ENCODE results near the gene ANXA11. TPM values are rescaled to one million over a fixed set of nuclear protein-coding genes. Genes with fewer than 3 reads are reported as not detected.
A peak's percentile ranks its signal among the peaks of the same experiment; 100 is the strongest.

The ANXA11 gene
- total RNA-seq, 1 experiment from 2014 or later = 68.1 TPM

GRCh38 chr10:80197972-80198916, 7.1 kb downstream of the ANXA11 start:
- Mint-ChIP-seq H3K4me1 (peaks cover 39 to 41% of the 10 kb centered on the region in 2 experiments), H3K27me3 (ENCODE audit: low read depth) (no peaks in the 10 kb centered on the region), H3K4me3 (no peak overlapping the region), H3K36me3 (ENCODE audit: insufficient read depth in 1 of 3, low read depth in 3 of 3) (no peaks in the 10 kb centered on the region; a peak in 3 of 7 replicates), H3K9me3 (no peaks in the 10 kb centered on the region), H3K27ac (peak overlapping the region in 1 of 3 experiments; percentile 39; a peak in 1 of 7 replicates)
- Histone ChIP-seq H3K27ac (ENCODE audit: insufficient read length, low read depth, low read length) (no peak overlapping the region), H4K5ac (ENCODE audit: insufficient read length, low read depth, low read length) (no peak overlapping the region), H3K23me2 (ENCODE audit: insufficient read length, low read depth, low read length, poor library complexity, severe bottlenecking) (no peaks in the 10 kb centered on the region), H4K8ac (replicated peaks; ENCODE audit: insufficient read length, low read depth, low read length) (no peak overlapping the region), H3K23ac (ENCODE audit: insufficient read length, low read depth, low read length) (no peak overlapping the region), H4K91ac (ENCODE audit: insufficient read length, low read depth, low read length) (no peak overlapping the region), H3K56ac (ENCODE audit: insufficient read length, low read depth, low read length) (no peak overlapping the region), H3K9ac (ENCODE audit: extremely low read depth, insufficient read length, low read length) (no peak overlapping the region), H2BK12ac (ENCODE audit: insufficient read length, low read depth, low read length) (no peak overlapping the region), H4K20me1 (ENCODE audit: control insufficient read depth, insufficient read depth, insufficient read length) (no peaks in the 10 kb centered on the region), H2AFZ (ENCODE audit: low read length) (no peak overlapping the region), H2BK120ac (ENCODE audit: low read depth, low read length, poor library complexity, severe bottlenecking) (no peak overlapping the region), H2AK5ac (ENCODE audit: insufficient read length, low read length) (no peak overlapping the region), H3K27me3 (ENCODE audit: insufficient read depth, low read length) (no peaks in the 10 kb centered on the region), H3K4me2 (ENCODE audit: insufficient read depth, insufficient read length, low read length) (no peak overlapping the region), H2BK5ac (ENCODE audit: insufficient read length, low read length) (no peak overlapping the region), H3K18ac (ENCODE audit: insufficient read length, low read depth, low read length) (no peak overlapping the region), H3K9me3 (ENCODE audit: control insufficient read depth, low read depth, low read length) (no peaks in the 10 kb centered on the region), H3K79me1 (ENCODE audit: insufficient read depth, low read depth, low read length, poor library complexity, severe bottlenecking) (peaks cover 5% of the 10 kb centered on the region), H3K79me2 (ENCODE audit: insufficient read depth, low read length) (peaks cover 7% of the 10 kb centered on the region; the same call in 1 of the 2 replicates), H3K14ac (ENCODE audit: insufficient read depth, low read length) (no peak overlapping the region), H2BK15ac (ENCODE audit: low read depth, low read length) (no peak overlapping the region), H3K4me1 (ENCODE audit: insufficient read depth, low read length) (peaks cover 7% of the 10 kb centered on the region), H3T11ph (ENCODE audit: low read length) (no peak overlapping the region), H2BK20ac (ENCODE audit: low read depth, low read length, poor library complexity, severe bottlenecking) (no peak overlapping the region), H3K4ac (ENCODE audit: low read depth, low read length) (no peak overlapping the region)
- no peak for DNase-seq
- no CpG with 5 or more reads among the region's 14 CpGs for WGBS (ENCODE audit: extremely low coverage, insufficient read length, low lambda C conversion rate)
- TF ChIP-seq CTCF (conservative IDR thresholded peaks at IDR 0.05) = no peak

Data from H9 (cell line).